Subcutaneous abdominal adipose tissue (tissue), 5 donors: ENCODE results near the gene HPN.

Experiments used
- H3K27ac ChIP-seq: one replicate; pipeline ENCODE4 v1.7.0; 2013; ENCODE audit warnings: low read depth, mild to moderate bottlenecking, inconsistent platforms, low read length, moderate library complexity
- H3K27me3 ChIP-seq, 5 donors: one replicate each; pipeline ENCODE4 v1.7.0; 2013; ENCODE audit warnings: low read length in 5 of 5, inconsistent platforms in 1 of 5; ENCODE audit not compliant: control insufficient read depth in 5 of 5, insufficient read depth in 4 of 5
- H3K36me3 ChIP-seq, 5 donors: one replicate each; pipeline ENCODE4 v1.7.0; 2013; ENCODE audit warnings: low read length in 5 of 5; ENCODE audit not compliant: control insufficient read depth in 5 of 5, insufficient read depth in 5 of 5
- H3K4me1 ChIP-seq, 5 donors: one replicate each; pipeline ENCODE4 v1.7.0; 2013; ENCODE audit warnings: low read length in 5 of 5, mild to moderate bottlenecking in 3 of 5, moderate library complexity in 1 of 5; ENCODE audit not compliant: control insufficient read depth in 5 of 5, insufficient read depth in 5 of 5
- H3K4me3 ChIP-seq, 5 donors: one replicate each; pipeline ENCODE4 v1.7.0; 2013; ENCODE audit warnings: low read length in 5 of 5, low read depth in 1 of 5
- H3K9ac ChIP-seq, 5 donors: one replicate each; pipeline ENCODE4 v1.7.0; 2013; ENCODE audit warnings: low read length in 5 of 5, mild to moderate bottlenecking in 4 of 5, moderate library complexity in 3 of 5
- H3K9me3 ChIP-seq, 5 donors: one replicate each; pipeline ENCODE4 v1.7.0; 2013; ENCODE audit warnings: low read length in 5 of 5; ENCODE audit not compliant: control insufficient read depth in 5 of 5
- donor health status: healthy.
- donor health status: healthy.
- donor health status: healthy.
- donor health status: healthy.
- donor health status: healthy.

HPN gene

DNA sequence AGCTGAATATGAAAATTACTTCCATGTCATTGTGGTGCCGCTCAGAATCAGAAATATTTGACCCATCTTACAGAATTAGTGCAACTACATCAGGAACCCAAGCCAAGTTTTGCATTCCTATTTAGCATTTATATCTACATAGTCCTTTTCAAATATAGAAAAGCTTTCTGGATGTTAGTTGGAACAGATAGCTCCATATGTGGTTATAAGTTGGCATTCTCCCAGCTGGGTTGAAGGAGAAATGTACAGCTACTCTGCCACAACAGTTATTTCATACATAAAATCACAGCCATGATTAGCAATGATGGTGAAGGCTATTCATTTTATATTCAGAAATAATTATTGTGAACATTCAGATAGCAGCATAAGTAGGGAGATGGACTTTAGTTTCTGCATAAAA lies 28.2 kb downstream of the HPN start:
- peaks cover 0 to 7% (median 0%) of the 10 kb centered on the region in 5 donors for H3K4me1 ChIP-seq
- no peak overlapping the region for H3K27ac ChIP-seq
- H3K27me3 ChIP-seq = peaks cover 0 to 6% (median 0%) of the 10 kb centered on the region in 5 donors
- H3K9me3 ChIP-seq = peaks cover 3 to 11% (median 10%) of the 10 kb centered on the region in 5 donors
- no peak overlapping the region for H3K9ac ChIP-seq
- H3K4me3 ChIP-seq = no peak overlapping the region
- no peaks in the 10 kb centered on the region for H3K36me3 ChIP-seq

DNA sequence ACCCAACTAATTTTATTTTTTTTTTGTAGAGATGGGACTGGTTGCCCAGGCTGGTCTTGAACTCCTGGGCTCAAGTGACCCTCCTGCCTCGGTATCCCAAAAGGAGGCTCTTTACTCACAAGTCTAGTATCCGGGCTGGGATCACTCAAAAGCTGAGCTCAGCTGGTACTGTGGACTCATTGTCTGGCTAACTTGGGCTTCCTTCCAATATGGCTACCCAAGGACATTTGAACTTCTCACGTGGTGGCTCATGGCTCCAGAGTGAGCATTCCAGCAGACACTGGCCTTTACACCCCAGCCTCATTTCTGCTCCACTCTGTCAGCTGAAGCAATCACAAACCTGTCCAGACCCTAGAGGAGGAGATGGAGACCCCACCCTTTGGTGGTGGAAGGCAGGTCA lies 28.9 kb downstream of the HPN start:
- peaks cover 0 to 7% (median 0%) of the 10 kb centered on the region in 5 donors for H3K4me1 ChIP-seq
- no peaks in the 10 kb centered on the region for H3K36me3 ChIP-seq
- no peak overlapping the region for H3K9ac ChIP-seq
- no peak overlapping the region for H3K27ac ChIP-seq
- H3K9me3 ChIP-seq = peaks cover 3 to 11% (median 10%) of the 10 kb centered on the region in 5 donors
- no peak overlapping the region for H3K4me3 ChIP-seq
- peaks cover 0 to 6% (median 0%) of the 10 kb centered on the region in 5 donors for H3K27me3 ChIP-seq

DNA sequence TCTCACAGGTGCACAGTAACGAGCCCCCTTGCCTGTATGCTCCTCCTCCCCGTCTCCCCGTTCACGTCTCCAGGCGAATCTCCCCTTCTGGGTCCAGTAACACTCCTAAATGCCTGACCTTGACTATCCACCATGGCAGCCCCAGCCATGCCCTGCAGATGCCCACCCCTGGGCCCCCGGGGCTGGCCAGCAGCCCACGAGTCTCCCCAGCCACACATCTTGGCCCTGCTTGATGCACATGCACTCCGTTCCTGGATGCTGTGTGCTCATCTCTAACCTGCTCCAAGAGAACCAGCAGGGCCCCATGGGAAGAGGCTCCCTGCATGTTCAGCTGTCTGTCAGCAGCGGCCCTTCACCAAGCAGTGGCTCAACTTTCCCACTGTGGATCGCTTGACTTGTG lies 32.0 kb downstream of the HPN start:
- Histone ChIP-seq H3K27me3 (peaks cover 0 to 5% (median under 1%) of the 10 kb centered on the region in 5 donors), H3K27ac (no peak overlapping the region), H3K4me3 (no peak overlapping the region), H3K4me1 (no peaks in the 10 kb centered on the region), H3K9ac (no peak overlapping the region), H3K9me3 (peaks cover 3 to 11% (median 10%) of the 10 kb centered on the region in 5 donors), H3K36me3 (no peaks in the 10 kb centered on the region)

DNA sequence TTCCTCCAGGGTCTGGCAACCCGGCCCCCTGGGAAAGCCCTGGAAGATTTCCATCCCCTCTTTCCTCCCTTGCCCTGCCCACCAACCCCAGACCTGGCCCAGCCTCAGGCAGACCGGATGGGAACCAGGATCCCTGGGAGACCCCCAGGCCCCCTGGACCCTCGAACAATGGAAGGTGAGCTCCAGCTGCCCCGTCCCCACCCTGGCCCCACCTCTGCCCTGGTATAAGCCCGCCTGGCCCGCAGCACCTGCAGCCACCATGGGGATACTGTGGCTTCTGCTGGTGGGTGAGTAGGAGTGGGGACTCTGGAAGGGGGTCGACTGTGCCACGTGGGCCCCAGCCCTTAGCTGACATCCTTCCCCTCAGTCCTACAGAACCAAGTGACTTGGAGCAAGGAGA lies 32.4 kb downstream of the HPN start:
- H3K4me3 ChIP-seq = no peak overlapping the region
- H3K27ac ChIP-seq = no peak overlapping the region
- no peaks in the 10 kb centered on the region for H3K4me1 ChIP-seq
- H3K27me3 ChIP-seq = peaks cover 0 to 4% (median 0%) of the 10 kb centered on the region in 5 donors
- H3K9me3 ChIP-seq = peaks cover 3 to 11% (median 10%) of the 10 kb centered on the region in 5 donors
- H3K9ac ChIP-seq = no peak overlapping the region
- no peaks in the 10 kb centered on the region for H3K36me3 ChIP-seq

DNA sequence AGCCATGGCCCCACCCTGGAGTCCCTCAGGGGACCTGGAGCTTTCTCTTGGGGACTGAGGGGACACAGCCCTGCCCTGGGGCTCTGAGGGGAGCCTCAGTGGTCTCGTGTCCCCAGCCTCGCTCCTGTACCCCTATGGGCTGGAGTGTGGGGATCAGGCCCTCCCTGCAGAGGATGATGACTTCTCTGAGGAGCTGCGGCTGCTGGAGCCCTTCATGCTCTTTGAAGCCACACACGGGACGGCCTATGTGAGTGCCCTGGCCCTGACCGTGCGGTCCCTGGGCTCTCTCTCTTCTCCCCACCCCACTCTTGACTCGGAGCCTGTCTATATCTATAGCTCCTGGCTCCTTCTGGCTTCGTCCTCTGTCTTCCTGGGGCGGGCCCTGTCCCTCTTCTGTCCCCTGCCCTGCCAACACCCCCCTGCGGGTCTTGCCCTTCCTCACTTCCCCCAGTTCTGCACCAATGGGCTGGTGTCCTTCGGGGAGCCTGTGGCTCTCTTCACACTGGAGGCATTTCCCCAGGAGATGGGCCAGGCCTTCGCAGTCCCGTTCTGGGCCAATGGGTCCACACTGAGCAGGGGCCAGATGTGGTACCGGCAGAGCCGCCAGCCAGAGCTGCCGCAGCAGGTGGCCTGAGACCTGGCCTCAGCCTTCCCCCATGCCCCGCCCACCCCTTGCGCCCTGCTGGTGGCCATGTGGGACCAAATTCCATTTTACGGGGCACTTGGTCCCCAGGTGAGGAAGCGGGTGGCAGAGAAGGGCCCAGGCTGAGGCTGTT lies 33.1 kb downstream of the HPN start:
- Histone ChIP-seq H3K9ac (no peak overlapping the region), H3K36me3 (no peaks in the 10 kb centered on the region), H3K9me3 (peaks cover 3 to 11% (median 10%) of the 10 kb centered on the region in 5 donors), H3K27ac (no peak overlapping the region), H3K27me3 (peaks cover 0 to 4% (median 0%) of the 10 kb centered on the region in 5 donors), H3K4me3 (no peak overlapping the region), H3K4me1 (no peaks in the 10 kb centered on the region)

DNA sequence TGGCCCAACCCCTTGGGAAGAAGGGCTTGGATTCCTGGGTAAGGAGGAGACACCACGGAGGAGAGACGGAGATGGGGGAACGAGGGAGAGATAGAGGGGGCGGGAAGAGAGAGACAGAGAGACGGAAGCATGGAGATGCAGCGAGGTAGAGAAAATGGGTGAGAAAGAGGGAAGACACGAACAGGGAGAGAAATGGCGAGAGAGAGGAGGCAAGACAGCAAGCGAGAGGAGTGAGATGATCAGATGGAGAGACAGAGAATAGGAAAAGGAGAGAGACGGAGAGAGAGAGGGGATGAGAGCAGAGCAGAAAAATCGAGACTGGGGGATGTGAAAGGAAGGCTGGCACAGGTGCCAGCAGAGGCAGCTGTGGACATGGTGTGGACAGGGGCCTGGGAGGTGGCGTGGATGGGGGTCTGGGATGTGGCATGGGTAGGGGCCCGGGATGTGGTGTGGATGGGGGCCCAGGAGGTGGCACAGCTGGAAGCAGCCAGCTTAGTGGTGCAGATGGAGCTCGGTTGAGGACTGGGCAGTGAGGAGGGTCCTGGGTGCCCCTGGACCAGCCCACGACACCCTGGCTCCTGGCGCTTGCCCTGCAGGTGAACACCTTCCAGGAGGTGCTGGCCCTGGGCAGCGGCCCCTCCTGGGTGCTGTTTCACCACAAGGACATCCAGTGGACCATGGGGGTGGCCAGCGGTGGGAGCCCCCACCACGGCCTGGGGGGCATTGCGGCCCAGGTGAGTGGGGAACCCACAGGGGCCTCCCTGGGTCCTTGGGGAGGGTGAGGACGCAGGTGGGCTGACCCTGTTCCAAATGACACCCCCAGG lies 33.9 kb downstream of the HPN start:
- Histone ChIP-seq H3K4me1 (no peaks in the 10 kb centered on the region), H3K4me3 (no peak overlapping the region), H3K27me3 (peaks cover 0 to 4% (median 0%) of the 10 kb centered on the region in 5 donors), H3K36me3 (no peaks in the 10 kb centered on the region), H3K9ac (no peak overlapping the region), H3K27ac (no peak overlapping the region), H3K9me3 (peaks cover 2 to 6% (median 4%) of the 10 kb centered on the region in 5 donors)

DNA sequence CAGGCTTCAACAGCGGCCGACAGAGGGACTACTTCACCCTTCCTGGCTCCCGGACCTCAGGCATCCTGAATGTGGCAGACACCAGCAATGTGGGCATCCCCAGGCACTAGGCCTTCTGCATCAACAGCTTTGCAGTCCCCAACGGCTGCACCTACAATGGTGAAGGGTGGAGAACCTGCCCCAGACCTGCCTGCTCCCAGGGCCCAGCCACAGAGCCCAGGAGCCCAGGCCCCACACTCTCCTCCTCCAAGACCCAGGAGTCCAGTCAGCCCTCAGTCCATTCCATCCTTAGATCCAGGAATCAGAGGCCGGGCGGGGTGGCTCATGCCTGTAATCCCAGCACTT lies 34.5 kb downstream of the HPN start:
- Histone ChIP-seq H3K36me3 (no peaks in the 10 kb centered on the region), H3K9ac (no peak overlapping the region), H3K27ac (no peak overlapping the region), H3K4me3 (no peak overlapping the region), H3K9me3 (peaks cover 0 to under 1% (median 0%) of the 10 kb centered on the region in 5 donors), H3K27me3 (peaks cover 0 to 4% (median 0%) of the 10 kb centered on the region in 5 donors), H3K4me1 (peaks cover 0 to 5% (median 0%) of the 10 kb centered on the region in 5 donors)

DNA sequence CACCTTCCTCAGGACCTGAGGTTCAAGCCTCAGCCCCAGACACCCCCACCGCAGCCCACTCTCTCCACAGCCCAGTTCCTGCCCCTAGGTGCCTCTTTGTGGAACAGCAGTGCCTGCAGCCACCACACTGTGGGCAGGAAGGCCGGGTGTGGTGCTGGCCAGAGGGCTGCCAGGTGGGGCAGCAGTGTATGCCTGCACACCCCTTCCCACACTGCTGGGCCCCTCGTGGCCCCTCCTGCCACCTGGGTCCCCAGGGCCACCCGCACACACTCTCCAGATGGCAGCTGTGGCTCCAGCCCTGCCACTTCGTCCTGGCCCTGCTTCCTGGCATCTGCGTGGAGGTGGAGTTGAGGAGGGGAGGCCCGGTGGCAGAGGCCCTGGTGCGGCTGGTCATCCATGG lies 35.1 kb downstream of the HPN start:
- H3K36me3 ChIP-seq = no peaks in the 10 kb centered on the region
- no peak overlapping the region for H3K4me3 ChIP-seq
- H3K27me3 ChIP-seq = peaks cover 0 to 4% (median 0%) of the 10 kb centered on the region in 5 donors
- no peak overlapping the region for H3K27ac ChIP-seq
- H3K9ac ChIP-seq = no peak overlapping the region
- H3K4me1 ChIP-seq = peaks cover 0 to 9% (median 0%) of the 10 kb centered on the region in 5 donors
- no peaks in the 10 kb centered on the region for H3K9me3 ChIP-seq

DNA sequence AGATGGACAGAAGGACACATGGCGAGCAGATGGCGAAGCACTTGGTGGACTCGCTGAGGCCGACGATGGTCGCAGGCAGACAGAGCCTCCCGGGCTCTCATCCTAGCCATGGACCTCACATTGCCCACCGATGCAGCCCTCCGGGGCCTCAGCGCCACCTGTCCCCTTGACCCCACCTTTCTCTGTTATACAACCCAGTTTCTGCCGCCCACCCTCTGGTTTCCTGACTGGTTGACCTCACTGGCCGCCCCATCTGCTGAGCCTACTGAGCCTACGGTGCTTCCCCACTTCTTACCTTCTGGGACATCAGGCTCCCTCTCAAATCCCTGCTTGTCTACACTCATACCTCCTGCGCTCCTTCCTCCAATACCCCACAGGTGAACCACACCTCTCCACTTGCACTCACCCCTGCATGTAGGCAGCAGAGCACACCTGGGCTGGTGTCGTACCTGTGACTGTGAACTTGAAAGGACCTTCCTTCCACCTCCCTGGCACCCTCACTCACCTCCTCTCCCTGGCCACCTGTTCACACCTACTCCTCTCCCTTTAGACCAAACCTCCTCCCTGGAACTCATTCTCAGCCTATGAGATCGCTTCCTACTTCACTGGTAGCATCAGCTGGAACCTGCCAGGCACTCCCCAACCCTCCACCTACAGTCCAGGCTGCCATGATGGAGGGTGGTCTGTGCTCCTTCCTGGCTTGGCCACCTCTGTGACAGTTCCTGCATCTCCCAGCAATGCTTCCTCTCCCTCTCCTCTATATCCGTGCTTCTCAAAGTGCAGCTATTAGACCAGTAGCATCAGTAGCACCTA lies 36.1 kb downstream of the HPN start:
- H3K27me3 ChIP-seq = peaks cover 0 to 4% (median 0%) of the 10 kb centered on the region in 5 donors
- H3K4me1 ChIP-seq = peaks cover 0 to 9% (median 0%) of the 10 kb centered on the region in 5 donors
- no peak overlapping the region for H3K9ac ChIP-seq
- no peaks in the 10 kb centered on the region for H3K9me3 ChIP-seq
- no peaks in the 10 kb centered on the region for H3K36me3 ChIP-seq
- H3K4me3 ChIP-seq = no peak overlapping the region
- no peak overlapping the region for H3K27ac ChIP-seq
